Activated naive CD4-positive, alpha-beta T cell treated with anti-CD3 and anti-CD28 coated beads, Interleukin-2, amount 50 U/mL, for 16 hours (primary cell): ENCODE data around the gene PTPRK.

Experiments
- DNase-seq: peaks from one replicate; pipeline ENCODE4 v3.0.0-alpha.2; 2020

Gene PTPRK

GRCh38 chr6:128276311-128276710, 244.1 kb downstream of the PTPRK start:
- DNase-seq: no peak

- no peak for DNase-seq
These were observed 244.7 kb downstream of the PTPRK start for GRCh38 chr6:128275681-128276080.

- DNase-seq: no peak
These were observed 245.4 kb downstream of the PTPRK start for GRCh38 chr6:128275030-128275429.

GRCh38 chr6:128271527-128271926, 248.9 kb downstream of the PTPRK start:
- no peak for DNase-seq

GRCh38 chr6:128271011-128271410, 249.4 kb downstream of the PTPRK start:
- DNase-seq: no peak

- no peak for DNase-seq
These were observed 253.5 kb downstream of the PTPRK start for GRCh38 chr6:128266946-128267345.

- DNase-seq: no peak
These were observed 254.7 kb downstream of the PTPRK start for GRCh38 chr6:128265706-128266105.

- DNase-seq: no peak
These were observed 260.4 kb downstream of the PTPRK start for GRCh38 chr6:128259730-128260685.

GRCh38 chr6:128259029-128259724, 261.2 kb downstream of the PTPRK start:
- no peak for DNase-seq

- no peak for DNase-seq
These were observed 264.3 kb downstream of the PTPRK start for GRCh38 chr6:128256095-128256494.

- DNase-seq: no peak
These were observed 267.8 kb downstream of the PTPRK start for GRCh38 chr6:128252341-128253176.

GRCh38 chr6:128251445-128252340, 268.7 kb downstream of the PTPRK start:
- DNase-seq: no peak

GRCh38 chr6:128250370-128251070, 269.9 kb downstream of the PTPRK start:
- DNase-seq: no peak

- DNase-seq: no peak
These were observed 271.0 kb downstream of the PTPRK start for GRCh38 chr6:128249429-128249828.

- DNase-seq: no peak
These were observed 273.7 kb downstream of the PTPRK start for GRCh38 chr6:128246472-128247260.

GRCh38 chr6:128244751-128245405, 275.5 kb downstream of the PTPRK start:
- no peak for DNase-seq

GRCh38 chr6:128242765-128243403, 277.5 kb downstream of the PTPRK start:
- DNase-seq: no peak

- DNase-seq: no peak
These were observed 279.2 kb downstream of the PTPRK start for GRCh38 chr6:128241216-128241615.

- no peak for DNase-seq
These were observed 280.4 kb downstream of the PTPRK start for GRCh38 chr6:128240024-128240428.
